Coronary artery (tissue), 2 donors: ENCODE results near the gene TOR2A.
A peak's percentile ranks its signal among the peaks of the same experiment; 100 is the strongest.

Experiments used
- DNase-seq: peaks from one replicate; pipeline ENCODE4 v3.0.0-alpha.2; 2017; ENCODE audit warnings: low spot score
- H3K27ac ChIP-seq, 2 donors: fragments of 200-600 bp; sonication (generic); one replicate each; pipeline ENCODE4 v1.5.1; 2016 to 2019
- H3K4me3 ChIP-seq: fragments of 200-600 bp; sonication (generic); 2 replicates; pipeline ENCODE4 v1.5.1; 2016; ENCODE audit warnings: mild to moderate bottlenecking, moderate library complexity
- TF ChIP-seq, protein P1 (sequence below): fragments of 200-600 bp; sonication (generic); IDR thresholded peaks from one replicate; pipeline ENCODE4 v1.5.1; 2019; ENCODE audit warnings: antibody characterized with exemption

Gene TOR2A

DNA sequence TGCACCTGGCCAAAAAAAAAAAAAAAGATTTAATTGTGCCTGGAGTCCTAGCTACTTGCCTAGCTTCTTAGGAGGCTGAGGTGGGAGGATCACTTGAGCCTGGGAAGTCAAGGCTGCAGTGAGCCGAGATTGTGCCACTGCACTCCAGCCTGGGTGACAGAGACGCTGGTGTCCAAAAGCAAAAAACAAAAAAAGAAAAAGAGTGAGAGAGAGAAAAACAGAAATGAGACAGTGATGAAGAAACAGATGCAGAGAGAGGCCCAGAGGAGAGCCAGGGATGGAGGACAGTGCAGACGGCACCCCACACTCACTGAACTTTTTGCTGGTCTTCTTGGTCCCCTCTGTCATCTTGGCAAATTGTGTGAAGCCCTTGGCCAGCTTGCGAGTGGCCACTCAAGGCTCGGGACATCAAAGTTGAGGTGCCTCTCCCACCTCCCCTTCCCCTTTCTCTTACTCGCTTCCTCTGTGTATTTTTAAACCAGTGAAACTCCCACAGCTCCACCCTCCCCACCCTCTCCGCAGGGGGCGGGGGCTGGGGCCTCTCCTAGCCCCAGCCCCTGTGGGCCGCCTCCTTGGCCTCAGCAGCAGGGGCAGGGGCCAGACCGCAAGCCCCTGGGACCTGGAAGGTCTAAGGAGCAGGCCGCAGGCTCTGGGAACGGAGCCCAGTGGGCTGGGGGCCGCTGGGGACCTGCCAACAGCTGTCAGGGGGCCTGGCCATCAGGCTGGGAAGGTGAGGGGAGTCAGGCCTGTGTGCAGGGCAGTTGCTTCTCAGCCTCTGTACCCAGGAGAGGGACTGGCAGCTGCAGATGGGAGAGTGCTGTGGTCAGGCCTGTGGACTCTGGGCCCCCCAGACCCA is 43.4 kb upstream of the TOR2A start, which contains the start of gene SH2D3C:
TSS of gene SH2D3C (minus strand) at position 387 of the 856 bp plus-strand sequence. CDS start at position 348, 39 bp downstream.
- no peak for DNase-seq
- peak within 1 kb of the TSS in 1 of 2 donors; percentile 78 for H3K27ac ChIP-seq
- TF ChIP-seq, protein P1, sequence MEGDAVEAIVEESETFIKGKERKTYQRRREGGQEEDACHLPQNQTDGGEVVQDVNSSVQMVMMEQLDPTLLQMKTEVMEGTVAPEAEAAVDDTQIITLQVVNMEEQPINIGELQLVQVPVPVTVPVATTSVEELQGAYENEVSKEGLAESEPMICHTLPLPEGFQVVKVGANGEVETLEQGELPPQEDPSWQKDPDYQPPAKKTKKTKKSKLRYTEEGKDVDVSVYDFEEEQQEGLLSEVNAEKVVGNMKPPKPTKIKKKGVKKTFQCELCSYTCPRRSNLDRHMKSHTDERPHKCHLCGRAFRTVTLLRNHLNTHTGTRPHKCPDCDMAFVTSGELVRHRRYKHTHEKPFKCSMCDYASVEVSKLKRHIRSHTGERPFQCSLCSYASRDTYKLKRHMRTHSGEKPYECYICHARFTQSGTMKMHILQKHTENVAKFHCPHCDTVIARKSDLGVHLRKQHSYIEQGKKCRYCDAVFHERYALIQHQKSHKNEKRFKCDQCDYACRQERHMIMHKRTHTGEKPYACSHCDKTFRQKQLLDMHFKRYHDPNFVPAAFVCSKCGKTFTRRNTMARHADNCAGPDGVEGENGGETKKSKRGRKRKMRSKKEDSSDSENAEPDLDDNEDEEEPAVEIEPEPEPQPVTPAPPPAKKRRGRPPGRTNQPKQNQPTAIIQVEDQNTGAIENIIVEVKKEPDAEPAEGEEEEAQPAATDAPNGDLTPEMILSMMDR, result no peak
- H3K4me3 ChIP-seq, result no peak within 1 kb of the TSS

DNA sequence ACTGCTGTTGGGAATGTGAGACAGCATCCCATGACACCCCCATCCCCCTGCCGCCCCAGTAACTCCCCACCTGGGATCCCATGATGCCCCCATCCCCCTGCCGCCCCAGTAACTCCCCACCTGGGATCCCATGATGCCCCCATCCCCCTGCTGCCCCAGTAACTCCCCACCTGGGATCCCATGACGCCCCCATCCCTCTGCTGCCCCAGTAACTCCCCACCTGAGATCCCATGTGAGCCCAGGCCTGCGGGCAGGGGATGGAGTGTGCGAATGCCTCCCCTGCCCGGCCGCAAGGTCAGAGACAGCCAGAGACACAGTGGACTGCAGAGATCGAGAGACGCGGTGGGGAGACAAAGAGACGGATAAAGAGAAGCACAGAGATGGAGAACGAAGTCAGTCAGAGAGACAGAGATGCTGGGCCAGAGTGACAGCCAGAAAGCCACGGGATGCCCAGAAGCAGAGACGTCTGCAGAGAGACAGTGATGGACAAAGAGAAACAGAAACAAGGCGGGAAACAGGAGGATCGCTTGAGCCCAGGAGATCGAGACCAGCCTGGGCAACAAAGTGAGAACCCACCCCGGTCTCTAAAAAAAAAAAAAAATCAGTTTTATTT is 42.4 kb upstream of the TOR2A start:
- DNase-seq, result no peak
- Histone ChIP-seq H3K4me3 (no peak overlapping the region), H3K27ac (no peak overlapping the region)
- TF ChIP-seq, protein P1, result no peak

DNA sequence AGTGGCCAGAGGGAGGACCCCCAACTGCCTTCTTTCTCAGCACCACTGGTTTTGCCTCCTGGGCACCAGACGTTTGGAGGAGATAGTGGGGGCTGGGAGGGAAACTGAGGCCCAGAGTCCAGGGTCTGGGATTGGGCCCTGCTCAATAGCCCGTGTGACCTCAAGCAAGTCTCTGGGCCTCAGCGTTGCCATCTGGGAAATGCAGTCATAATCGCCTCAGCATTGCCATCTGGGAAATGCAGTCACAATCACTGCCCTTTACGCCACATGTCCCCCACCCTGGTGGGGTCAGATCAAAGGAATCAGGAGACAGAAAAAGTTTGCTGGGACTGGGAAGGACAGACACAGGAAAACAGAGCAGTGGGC is 41.8 kb upstream of the TOR2A start:
- Histone ChIP-seq H3K27ac (peak overlapping the region in 1 of 2 donors; percentile 17), H3K4me3 (no peak overlapping the region)
- no peak for DNase-seq
- TF ChIP-seq, protein P1, result no peak

DNA sequence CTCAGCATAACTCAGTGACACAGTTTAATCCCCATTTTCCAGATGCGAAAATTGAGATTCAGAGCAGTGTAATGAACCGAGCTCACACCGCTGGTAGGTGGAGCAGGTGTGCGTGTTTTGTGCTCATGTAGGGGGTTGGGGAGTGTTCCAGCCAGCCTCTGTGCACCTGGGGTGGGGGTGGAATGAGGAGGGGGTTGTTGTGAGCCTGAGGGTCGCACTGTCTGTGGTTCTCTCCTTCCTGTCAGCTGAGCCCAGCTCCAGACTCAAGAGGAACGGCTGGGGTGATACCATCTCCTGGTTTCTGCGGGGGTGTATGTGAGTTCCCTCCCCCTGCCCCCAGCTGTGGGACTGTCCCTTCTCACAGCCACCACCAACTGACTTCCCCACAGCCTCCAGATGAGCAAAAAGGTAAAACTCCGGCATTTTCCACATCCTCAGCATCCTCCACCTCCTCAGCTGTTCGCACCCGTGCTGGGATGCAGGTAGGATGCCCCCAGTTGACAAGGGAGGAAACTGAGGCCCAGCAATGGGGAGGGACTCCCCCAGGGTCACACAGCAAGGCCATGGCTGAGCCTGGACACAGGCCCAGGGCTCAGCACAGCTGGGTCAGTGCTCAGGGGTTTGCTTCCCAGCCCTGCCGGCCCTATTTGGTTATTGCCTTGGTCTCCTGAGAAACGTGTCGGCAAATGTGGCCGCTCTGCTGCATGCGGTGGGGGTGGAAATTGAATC is 41.3 kb upstream of the TOR2A start:
- TF ChIP-seq, protein P1, result no peak
- no peak for DNase-seq
- peak overlapping the region; percentile 38 for H3K4me3 ChIP-seq
- peak overlapping the region in 1 of 2 donors; percentile 17 for H3K27ac ChIP-seq

DNA sequence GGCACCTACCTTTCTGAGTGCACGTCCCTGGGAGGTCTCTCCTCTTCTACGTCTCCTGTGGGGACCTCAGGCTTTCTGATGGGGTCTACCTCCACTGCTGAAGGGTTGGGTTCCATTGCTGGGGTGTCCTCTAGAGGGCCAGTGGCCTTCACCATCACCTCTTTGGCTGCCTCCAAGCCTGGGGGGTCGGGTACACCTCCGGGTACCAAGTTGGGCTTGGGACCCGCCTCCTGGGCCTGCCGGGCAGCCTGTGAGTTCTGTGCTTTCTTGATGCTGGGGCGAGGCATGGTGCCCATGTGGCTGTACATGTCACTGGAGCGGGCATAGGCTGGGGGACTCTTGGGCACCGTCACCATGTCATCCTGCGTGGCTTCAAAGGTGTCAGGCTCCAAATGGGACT is 38.9 kb upstream of the TOR2A start:
- no peak for DNase-seq
- TF ChIP-seq, protein P1, result no peak
- Histone ChIP-seq H3K27ac (no peak overlapping the region), H3K4me3 (no peak overlapping the region)

DNA sequence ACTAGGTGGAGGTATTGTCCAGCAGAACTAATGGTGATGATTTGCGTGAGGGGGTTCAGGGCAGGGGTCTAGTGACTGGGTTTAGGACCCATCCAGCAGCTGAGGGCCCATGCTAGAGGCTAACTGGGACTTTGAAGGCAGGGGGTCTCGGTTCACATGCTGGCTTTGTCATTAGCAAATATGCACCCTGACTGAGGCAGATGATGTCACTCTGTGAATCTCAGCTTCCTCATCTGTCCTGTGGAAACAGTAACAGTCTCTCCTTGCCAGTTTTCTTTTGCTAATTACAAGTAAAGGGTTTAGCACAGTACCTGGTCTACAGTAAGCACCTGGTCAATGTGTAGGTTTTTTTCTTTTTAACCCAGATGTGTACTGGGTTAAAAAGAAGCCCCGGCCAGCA is 38.2 kb upstream of the TOR2A start:
- DNase-seq, result no peak
- Histone ChIP-seq H3K4me3 (no peak overlapping the region), H3K27ac (no peak overlapping the region)
- TF ChIP-seq, protein P1, result no peak
